Activated CD8-positive, alpha-beta memory T cell treated with anti-CD3 and anti-CD28 coated beads, Interleukin-2, amount 50 U/mL, for 1 hour (primary cell): ENCODE results near the gene CNKSR2.

Source experiments
- DNase-seq: peaks from one replicate; pipeline ENCODE4 v3.0.0-alpha.2; 2020; ENCODE audit errors: extremely low read depth

The CNKSR2 gene

GRCh38 chrX:21610168-21610567, 235.9 kb downstream of the CNKSR2 start:
- no peak for DNase-seq

GRCh38 chrX:21612154-21612553, 237.9 kb downstream of the CNKSR2 start:
- DNase-seq, result no peak

GRCh38 chrX:21616386-21616785, 242.2 kb downstream of the CNKSR2 start:
- no peak for DNase-seq

GRCh38 chrX:21620234-21620633, 246.0 kb downstream of the CNKSR2 start:
- no peak for DNase-seq

GRCh38 chrX:21623778-21624501, 249.7 kb downstream of the CNKSR2 start:
- DNase-seq, result no peak

GRCh38 chrX:21632027-21632426, 257.8 kb downstream of the CNKSR2 start:
- DNase-seq, result no peak

- DNase-seq, result no peak
These were observed 264.1 kb downstream of the CNKSR2 start for GRCh38 chrX:21638311-21638710.

GRCh38 chrX:21639775-21640174, 265.6 kb downstream of the CNKSR2 start:
- DNase-seq, result no peak

- DNase-seq, result no peak
These were observed 271.2 kb downstream of the CNKSR2 start for GRCh38 chrX:21645431-21645830.

- DNase-seq, result no peak
These were observed 271.7 kb downstream of the CNKSR2 start for GRCh38 chrX:21645886-21646285.

- no peak for DNase-seq
These were observed 281.8 kb downstream of the CNKSR2 start for GRCh38 chrX:21655901-21656586.

GRCh38 chrX:21656587-21657317, 282.5 kb downstream of the CNKSR2 start:
- DNase-seq, result no peak

GRCh38 chrX:21657318-21658151, 283.3 kb downstream of the CNKSR2 start:
- DNase-seq, result no peak

- DNase-seq, result no peak
These were observed 284.0 kb downstream of the CNKSR2 start, which contains the start of gene KLHL34 for GRCh38 chrX:21658152-21658737. TSS of gene KLHL34 (minus strand) at chrX:21658330. CDS start at chrX:21657788, 542 bp downstream.

- no peak for DNase-seq
These were observed 284.5 kb downstream of the CNKSR2 start for GRCh38 chrX:21658746-21659145.

- no peak for DNase-seq
These were observed 285.1 kb downstream of the CNKSR2 start for GRCh38 chrX:21659320-21659719.

GRCh38 chrX:21660156-21660555, 285.9 kb downstream of the CNKSR2 start:
- DNase-seq, result no peak

GRCh38 chrX:21661316-21661715, 287.1 kb downstream of the CNKSR2 start:
- DNase-seq, result no peak

GRCh38 chrX:21662761-21663160, 288.5 kb downstream of the CNKSR2 start:
- DNase-seq, result no peak

GRCh38 chrX:21666252-21666651, 292.0 kb downstream of the CNKSR2 start:
- DNase-seq, result no peak

GRCh38 chrX:21666679-21667078, 292.5 kb downstream of the CNKSR2 start:
- DNase-seq, result no peak
